Measurements from ENCODE around the gene EIF3D. TPM values are rescaled to one million over a fixed set of nuclear protein-coding genes. Genes with fewer than 3 reads are reported as not detected.

EIF3D gene
- total and polyA plus RNA-seq, 9 of the 15 experiments (the other 6 are each of a cell fraction or from before 2014, with no cell fraction given), result 191 to 422 (median 279) TPM

GRCh38 chr22:36544107-36544620, 15.2 kb upstream of the EIF3D start:
- peak overlapping the region; percentile 41; the same call in 1 of the 3 replicates for H3K27ac ChIP-seq (ENCODE audit: extremely low read depth, low read depth, low read length)
- intact Hi-C loops (cut with micrococcal nuclease) (no loop called here), in situ Hi-C loops (cut with MboI) (loop anchor here (10.0 kb wide), 1 partner anchor 321 kb away; the partner anchor contains the start of gene NCF4)
- no peak for TF ChIP-seq ZNF785 (CRISPR knock-in tag; IDR thresholded peaks at IDR 0.05)
- TF ChIP-seq RBM25 (IDR thresholded peaks at IDR 0.05; ENCODE audit: low read depth, low read length, severe bottlenecking), result peak; percentile 72
- peak; percentile 81 for TF ChIP-seq ZFP36 (IDR thresholded peaks at IDR 0.05; ENCODE audit: low read depth, low read length, partially characterized antibody)
- no peak for TF ChIP-seq RNF2 (IDR thresholded peaks at IDR 0.05)
- no peak for TF ChIP-seq MEF2A (IDR thresholded peaks at IDR 0.05; ENCODE audit: control insufficient read depth, low read depth, low read length)
- TF ChIP-seq SMAD3 (CRISPR knock-in tag; conservative IDR thresholded peaks at IDR 0.05), result no peak
- 0 out of 2 replicates have a peak, but pooled peaks have one; percentile 21 for TF ChIP-seq ZNF592 (IDR thresholded peaks at IDR 0.05)
- TF ChIP-seq NR3C1 (CRISPR knock-in tag; IDR thresholded peaks at IDR 0.05), result no peak
- no peak; the same call in 1 of the 2 replicates for TF ChIP-seq ZNF175 (CRISPR knock-in tag; IDR thresholded peaks at IDR 0.05; ENCODE audit: low read depth)
- DNase-seq (ENCODE audit: extremely low read depth in 1 of 4, low spot score in 3 of 4) (peak in 1 of 4 experiments; percentile 27), FAIRE-seq (peak; percentile 77), ATAC-seq (no peak)
- peaks cover 5 to 15% of the 10 kb centered on the region in 2 experiments; a peak in 4 of 5 replicates for H3K4me1 ChIP-seq (replicated peaks in 1 of 2; ENCODE audit: control insufficient read depth in 2 of 2, insufficient read depth in 2 of 2, low read length in 2 of 2)
- no peaks in the 10 kb centered on the region for H3K27me3 ChIP-seq (ENCODE audit: control insufficient read depth in 2 of 2, insufficient read depth in 2 of 2, low read length in 2 of 2)
- no peaks in the 10 kb centered on the region for H3K9me3 ChIP-seq (replicated peaks; ENCODE audit: control insufficient read depth, insufficient read depth, low read depth, low read length)
- no TSS peak for BruUV-seq (replicated peaks)
- H3K4me2 ChIP-seq (ENCODE audit: insufficient read depth, low read length), result no peak overlapping the region
- POLR2A ChIA-PET, result no interaction called here
- H3K36me3 ChIP-seq (ENCODE audit: control insufficient read depth, insufficient read depth, low read length), result no peaks in the 10 kb centered on the region
- no peaks in the 10 kb centered on the region for H3K9me1 ChIP-seq (ENCODE audit: control insufficient read depth, insufficient read depth, low read length)
- CTCF ChIA-PET (ENCODE audit: low intra/inter-chr PET ratio), result no interaction called here
- 38% methylated on average over 9 of the region's 11 CpGs for WGBS (ENCODE audit: insufficient coverage, low coverage, missing lambda C conversion rate)
- H3K9ac ChIP-seq (ENCODE audit: insufficient read depth in 1 of 2, low read depth in 2 of 2, low read length in 2 of 2), result no peak overlapping the region
- H4K20me1 ChIP-seq (replicated peaks; ENCODE audit: control insufficient read depth, insufficient read depth, low read length), result no peaks in the 10 kb centered on the region
- H3K4me3 ChIP-seq, result no peak overlapping the region
- peak overlapping the region; percentile 55; the same call in 1 of the 2 replicates for H2AFZ ChIP-seq (ENCODE audit: low read depth, low read length)
- H3K79me2 ChIP-seq (ENCODE audit: control insufficient read depth, insufficient read depth, low read length), result no peaks in the 10 kb centered on the region

Data from K562 (cell line).